GM21737 (cell line): ENCODE measurements around the gene CLDN1.
A peak's percentile ranks its signal among the peaks of the same experiment; 100 is the strongest.

Experiments
- ATAC-seq: cut with Tn5 transposase; IDR thresholded peaks from one replicate; pipeline ENCODE4 v1.9.1; 2021; ENCODE audit warnings: mild to moderate bottlenecking, moderate library complexity; ENCODE audit not compliant: unreplicated experiment

Gene CLDN1, protein sequence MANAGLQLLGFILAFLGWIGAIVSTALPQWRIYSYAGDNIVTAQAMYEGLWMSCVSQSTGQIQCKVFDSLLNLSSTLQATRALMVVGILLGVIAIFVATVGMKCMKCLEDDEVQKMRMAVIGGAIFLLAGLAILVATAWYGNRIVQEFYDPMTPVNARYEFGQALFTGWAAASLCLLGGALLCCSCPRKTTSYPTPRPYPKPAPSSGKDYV

DNA sequence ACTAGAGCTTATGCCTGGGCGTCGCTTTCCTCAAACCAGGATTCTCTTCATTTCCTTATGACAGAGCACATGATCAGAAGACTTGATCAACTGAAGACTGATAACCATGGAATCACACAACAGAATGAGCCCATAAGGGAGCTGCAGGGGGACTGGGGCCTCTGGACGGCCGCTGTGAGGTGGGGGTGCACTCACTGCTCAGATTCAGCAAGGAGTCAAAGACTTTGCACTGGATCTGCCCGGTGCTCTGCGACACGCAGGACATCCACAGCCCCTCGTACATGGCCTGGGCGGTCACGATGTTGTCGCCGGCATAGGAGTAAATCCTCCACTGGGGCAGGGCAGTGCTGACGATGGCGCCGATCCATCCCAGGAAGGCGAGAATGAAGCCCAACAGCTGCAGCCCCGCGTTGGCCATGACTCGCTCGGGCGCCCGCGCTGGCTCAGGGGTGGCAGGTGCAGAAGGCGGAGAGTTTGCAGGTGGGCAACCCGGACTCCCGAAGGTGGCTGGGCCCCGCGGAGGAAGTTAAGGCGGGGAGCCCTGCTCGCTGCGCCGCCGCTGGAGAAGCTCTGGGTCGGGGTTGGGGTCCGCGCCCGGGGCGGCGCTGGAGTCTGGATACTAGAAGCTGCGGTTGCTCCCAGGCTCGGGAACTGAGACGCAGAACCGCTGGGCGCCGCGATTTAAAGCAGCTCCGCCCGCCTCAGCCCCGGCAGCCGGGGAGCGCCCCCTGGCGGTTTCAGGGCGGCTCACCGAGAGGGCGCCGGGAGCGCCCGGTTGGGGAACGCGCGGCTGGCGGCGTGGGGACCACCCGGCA is at the start of gene CLDN1:
CLDN1 (minus strand) TSS at position 658 of the 815 bp plus-strand sequence; CDS start at position 418, 240 bp downstream.
- ATAC-seq: peak; percentile 88

DNA sequence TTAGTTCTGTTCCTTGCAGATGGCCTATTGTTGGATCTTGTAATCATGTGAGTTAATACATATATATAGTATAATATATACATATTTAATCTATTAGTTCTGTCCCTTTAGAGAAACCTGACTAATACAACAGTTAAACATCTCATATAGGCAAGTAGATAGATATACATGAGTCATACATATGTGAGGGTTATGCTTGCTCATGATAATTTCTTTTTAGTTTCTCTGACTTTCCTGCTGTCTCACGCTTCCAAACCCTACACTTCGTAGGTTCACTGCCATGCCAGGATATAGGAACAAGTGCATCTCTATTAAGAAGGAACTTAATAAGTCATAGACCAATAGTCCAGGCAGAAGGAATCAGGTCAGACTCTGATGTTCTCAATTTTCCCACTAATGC is 48.9 kb upstream of the CLDN1 start:
- ATAC-seq: no peak

DNA sequence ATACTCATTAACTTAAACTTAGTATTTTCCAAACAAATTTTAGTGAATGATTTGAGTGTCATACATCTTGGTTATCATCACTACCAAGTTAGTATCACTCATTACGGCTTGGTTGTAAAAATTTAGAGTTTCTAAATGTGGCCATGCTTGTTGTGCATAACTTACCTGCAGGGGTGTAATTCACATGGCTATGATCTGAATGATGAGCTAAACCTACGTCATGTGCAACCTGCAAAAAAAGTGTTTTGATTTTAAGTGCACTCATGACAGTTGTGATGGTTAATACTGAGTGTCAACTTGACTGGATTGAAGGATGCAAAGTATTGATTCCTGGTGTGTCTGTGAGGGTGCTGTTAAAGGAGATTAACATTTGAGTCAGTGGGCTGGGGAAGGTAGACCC is 48.1 kb upstream of the CLDN1 start:
- ATAC-seq: no peak

DNA sequence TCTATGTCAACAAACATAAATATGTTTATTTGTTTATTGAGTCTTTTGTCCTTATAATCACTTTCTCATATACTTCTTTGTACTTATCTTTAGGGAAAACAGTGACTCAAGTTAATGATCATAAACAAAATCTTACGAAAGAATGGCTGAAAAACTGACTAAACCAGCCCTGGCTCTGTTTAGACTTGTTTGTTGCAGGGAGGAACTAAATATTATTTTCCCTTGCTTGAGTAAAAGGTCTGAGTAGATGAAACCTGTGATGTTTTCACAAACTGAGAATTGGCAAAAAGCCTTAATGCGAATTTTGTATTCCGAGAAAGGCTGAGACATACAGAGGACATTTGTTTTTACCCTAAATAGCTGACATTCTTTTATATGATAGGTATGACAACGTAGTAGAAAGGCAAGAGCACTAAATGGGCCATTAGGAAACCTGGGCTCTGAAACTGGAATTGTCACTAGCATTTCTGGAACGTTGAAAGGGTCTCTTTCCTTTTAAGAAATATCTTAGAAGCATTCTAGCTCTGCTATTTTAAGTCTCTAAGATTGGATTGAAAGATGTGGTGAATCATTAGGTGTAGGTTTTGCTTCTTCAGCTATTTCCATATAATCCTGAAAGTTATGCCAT is 47.5 kb upstream of the CLDN1 start:
- no peak for ATAC-seq

DNA sequence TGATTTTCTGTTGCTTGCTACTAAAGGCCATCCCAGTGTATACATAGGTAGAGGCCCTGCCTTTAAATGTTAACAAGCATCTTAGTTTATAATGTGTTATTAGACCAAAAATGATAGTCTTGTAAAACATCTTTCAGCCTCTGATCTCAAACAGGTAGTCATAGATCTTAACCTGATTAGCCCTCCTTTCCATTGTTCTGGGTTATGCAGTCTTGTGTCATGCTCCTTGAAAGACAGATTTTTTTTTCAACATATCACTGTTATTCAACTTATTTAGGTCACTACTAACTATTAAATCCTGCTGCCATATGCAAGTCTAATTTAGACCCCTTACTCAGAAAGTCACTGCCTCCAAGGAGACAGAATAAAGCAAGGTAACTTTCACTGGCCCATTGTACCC is 46.6 kb upstream of the CLDN1 start:
- ATAC-seq: no peak

DNA sequence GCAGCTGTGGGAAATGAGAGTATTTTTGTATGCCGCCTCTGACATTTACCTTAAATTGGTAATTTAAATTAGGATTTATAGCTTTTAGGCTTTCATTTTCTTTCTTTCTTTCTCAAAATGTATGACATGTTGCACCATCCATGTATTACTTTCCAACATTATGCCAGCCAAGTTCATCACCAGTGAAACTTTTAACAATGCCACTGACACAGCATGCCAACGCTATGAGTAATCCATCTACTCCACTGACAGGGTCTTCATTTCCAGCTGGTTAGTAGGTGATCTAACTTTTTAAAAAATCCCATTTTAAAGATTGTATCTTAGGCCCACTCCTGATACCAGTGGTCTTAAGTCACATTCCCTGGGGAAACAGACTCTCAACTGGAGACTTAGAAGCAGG is 43.9 kb upstream of the CLDN1 start:
- no peak for ATAC-seq

DNA sequence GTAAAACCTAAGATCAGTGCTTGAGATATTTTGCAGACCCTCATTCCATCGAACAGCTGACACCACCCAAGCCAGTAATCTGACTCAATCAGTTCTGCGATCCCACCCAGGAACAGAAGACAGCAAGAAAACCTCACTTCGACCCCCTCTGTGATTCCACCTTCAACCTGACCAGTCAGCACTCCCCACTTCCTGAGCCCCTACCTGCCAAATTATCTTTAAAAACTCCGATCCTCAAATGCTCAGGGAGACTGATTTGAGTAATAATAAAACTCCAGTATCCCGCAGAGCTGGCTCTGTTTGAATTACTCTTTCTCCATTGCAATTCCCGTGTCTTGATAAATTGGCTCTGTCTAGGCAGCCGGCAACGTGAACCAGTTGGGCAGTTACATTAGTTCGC is 40.0 kb upstream of the CLDN1 start:
- no peak for ATAC-seq

DNA sequence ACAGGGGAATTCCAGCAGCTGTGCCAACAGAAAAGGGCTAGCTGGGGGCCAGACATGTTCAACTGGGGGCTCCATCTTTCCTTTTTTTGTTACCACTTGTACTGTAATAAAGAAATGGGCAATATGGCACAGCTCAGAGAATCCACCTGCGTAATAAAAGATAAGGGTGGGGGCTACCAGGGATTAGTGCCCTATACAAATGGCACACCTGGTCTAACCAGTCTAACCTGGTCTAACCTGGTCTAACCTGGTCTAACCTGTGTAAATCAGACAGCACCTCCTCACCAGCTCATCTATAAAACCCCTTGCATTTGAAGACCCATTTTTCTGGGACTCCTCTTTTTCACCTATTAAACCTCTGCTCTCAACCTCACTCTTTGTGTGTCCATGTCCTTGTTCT is 39.5 kb upstream of the CLDN1 start:
- no peak for ATAC-seq

DNA sequence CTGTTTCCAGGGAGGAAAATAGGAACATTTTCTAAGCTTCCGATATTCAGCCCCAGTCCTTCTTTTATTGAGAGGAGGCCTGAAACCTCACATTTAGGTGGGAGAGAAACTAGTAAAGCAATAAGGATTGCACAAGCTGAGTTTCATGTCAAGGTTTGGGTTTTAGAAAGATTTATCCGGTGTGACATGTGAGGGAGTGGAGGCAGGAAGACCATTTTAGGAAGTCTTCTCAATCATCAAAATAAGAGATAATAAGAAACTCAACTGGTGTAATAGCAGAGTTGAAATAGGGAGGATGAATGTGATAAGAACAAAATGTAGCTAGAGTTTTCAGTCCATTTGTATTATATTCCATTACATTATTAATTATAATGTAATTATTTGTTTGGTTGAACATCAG is 38.0 kb upstream of the CLDN1 start:
- ATAC-seq: no peak

DNA sequence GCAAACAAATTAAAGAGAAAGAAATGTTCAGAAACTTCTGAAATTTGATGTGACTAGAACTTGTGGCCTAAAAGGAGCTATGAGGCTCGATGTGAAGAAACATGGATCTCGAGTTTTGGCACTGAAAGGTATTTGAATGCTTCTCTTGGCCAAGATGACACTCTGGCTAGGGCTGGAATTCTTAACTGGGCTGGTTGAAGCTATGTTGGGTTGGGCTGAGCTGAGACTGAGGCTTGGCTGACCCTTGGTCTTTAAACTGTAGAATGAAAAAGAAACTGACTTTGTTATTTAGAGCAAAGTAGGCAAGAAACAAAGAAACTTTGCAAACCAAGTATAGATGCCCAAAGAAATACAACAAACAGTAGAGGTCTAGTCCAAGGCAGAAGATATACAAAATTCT is 37.6 kb upstream of the CLDN1 start:
- ATAC-seq: no peak

DNA sequence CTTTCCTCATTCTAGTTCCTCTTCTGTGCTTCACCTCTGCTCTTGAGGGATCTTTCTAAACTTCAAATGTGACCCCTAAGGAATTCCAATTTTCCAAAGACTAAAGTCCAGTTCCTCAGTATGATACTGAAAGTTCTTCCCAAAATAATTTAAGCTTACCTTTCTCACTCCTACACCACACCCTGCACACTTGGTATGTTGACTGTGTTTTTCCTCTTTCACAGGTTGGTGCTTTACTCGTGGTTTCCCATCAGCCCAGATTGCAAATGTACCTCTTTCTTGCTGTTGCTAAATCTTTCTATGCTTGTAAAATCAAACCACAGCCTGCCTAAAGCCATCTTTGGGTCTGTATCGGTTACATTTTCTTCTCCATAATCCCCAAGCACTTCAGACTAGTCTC is 35.2 kb upstream of the CLDN1 start:
- no peak for ATAC-seq

DNA sequence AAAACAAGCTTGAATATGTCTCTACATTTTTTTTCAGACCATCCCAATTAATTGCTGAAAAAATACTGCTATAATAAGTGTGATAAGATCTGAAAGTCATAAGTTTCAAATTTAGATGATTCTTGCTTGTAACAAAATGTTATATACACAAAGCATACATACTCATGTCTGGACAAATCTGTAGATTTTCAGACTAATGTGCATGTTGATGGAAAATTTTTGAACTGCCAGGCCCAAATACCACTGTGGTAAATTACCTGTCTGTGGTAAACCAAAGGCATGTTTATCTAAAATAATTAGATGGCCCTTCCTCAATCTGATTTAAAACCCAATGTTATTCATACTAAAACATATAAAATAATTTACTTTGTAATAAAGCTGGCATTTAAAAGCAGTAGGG is 34.0 kb upstream of the CLDN1 start:
- ATAC-seq: no peak

DNA sequence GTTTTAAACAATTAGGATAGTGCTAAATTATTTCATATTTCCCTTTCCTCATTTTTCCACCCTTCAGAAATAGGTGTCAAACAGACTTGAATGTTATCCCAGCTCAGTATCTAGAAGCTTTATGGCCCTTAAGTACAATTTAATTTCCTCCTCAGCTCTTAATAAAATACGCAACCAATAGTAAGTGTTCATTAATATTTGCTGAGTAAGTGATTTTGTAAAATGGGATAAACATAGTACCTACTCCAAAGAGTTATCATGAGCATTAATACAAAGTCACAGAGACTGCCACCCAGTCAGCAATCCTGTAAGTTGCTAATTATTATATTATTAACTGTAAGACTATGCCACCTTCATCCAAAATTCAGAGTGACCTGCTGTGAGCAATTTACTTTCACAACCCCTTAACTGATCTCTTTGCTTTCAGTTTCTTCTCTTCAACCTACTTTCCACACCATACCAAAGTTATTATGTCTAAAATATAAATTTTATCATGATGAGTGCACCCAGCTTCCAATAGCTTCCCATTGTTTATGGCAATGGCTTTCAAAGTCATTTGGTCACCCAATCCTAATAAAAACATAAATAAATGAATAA is 30.7 kb upstream of the CLDN1 start:
- ATAC-seq: no peak

DNA sequence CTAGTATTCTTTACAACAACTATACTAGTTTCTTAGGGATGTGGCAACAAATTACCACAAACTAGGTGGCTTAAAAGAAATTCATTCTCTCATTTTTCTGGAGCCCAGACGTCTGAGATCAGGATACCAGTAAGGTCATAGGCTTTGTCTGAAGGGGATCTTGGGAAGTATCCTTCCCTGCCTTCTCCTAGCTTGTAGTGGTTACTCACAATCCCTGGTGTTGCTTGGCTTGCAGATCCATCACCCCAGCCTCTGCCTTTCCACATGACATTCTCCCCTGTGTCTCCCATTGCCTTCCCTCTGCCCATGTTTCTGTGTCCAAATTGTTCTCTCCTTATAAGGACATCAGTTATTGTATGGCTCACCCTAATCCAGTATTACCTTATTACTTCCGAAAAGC is 24.3 kb upstream of the CLDN1 start:
- ATAC-seq: no peak

DNA sequence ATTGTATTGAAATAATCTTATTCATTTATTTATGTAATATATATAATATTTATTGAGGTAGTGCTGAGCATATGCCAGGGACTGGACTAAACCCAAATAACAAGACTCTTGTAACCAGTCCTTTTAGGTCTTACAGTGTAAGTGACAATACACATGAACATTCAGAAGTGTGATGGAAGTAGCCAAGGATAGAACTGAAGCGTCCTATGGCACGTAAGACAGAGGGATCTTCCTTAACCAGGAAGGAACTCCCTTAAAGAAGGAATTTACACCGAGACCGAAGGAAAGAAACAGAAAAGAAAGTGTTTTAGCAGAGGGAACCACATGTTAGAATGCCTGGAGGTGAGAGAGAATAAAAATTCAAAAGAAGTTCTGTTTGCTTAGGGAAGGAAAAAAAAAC is 23.6 kb upstream of the CLDN1 start:
- no peak for ATAC-seq

DNA sequence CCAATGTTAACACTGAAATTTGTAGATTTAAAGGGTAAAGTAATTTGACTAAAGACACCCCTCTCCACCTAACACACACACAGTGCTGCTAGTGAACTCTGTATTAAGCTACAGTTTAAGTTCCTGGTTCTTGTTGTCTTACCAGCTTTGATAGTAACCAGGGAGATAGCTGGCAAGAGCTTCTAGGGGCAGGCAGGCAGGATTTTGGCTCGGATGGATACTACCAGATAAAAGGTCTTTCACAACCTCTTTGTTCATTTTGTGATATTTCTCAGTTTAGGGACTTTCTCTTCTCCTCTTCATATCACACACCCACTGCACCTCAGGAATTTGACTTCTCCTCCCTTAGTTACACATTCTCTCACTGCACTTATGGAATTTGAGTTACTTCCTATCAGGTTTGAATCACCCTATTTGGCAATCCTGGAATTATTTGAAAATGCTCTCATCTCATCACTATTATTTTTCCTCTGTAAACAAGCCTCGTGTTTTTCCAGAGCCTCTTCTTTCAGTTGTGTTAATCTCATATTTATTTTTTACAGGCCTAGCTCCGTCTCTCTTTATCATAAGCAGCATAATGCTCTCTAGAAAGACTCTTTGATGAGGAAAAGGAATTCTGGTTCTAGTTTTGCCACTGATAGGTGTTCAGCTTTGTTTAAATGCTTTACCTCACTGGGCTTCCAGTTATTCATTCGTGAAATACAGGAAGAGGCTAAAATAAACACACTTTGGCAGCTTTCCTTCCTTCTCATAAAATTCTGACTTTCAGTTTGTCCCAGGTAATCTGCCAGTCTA is 23.0 kb upstream of the CLDN1 start:
- ATAC-seq: no peak

DNA sequence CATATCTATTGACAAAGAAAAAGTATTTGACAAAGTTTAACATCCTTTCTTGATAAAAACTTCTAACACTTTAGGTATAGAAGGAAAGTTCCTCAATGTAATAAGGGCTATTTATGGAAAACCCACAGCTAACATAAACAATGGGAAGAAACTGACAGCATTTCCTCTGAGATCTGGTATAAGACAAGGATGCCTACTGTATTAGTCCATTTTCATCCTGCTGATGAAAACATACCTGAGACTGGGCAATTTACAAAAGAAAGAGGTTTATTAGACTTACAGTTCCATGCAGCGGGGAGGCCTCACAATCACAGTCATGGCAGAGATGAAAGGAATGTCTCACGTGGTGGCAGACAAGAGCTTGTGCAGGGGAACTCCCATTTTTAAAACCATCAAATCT is 17.8 kb upstream of the CLDN1 start:
- ATAC-seq: no peak

DNA sequence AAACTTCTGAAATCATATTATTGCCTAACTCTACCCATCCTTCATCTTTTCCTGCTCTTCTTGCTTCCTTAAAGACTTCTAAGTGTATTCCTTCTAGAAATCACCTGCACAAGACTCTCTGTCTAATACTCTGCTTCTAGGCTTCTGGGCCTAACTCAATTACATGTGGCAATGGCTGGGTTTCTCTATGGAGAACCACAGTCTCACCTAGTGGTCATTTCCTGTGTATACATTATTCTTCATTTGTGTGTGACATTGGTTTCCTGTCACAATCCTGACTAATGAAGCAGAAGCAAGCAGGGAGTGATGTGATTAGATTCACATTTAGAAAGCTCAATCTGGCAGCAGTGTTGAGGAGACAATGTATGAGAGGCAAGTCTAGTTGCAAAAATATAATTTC is 16.9 kb upstream of the CLDN1 start:
- ATAC-seq: no peak

DNA sequence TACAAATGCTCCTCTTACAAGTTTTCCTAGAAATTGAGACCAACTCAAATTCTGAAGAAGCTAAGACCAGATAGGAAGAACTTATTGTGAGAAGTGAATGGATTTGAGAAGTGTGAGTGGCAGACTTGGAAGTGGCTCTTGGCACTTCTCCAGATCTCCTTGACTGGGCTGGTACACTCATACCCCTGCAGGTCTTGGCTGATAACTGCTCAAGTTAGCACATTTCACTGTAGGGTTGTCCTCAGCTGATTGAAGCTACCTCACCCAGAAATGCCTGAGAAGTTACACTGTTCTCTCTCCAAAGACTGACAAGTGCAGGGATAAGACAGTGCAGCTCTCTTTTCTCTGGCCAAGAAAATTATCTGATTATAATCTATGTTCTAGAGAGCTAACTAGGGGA is 16.5 kb upstream of the CLDN1 start:
- ATAC-seq: no peak

DNA sequence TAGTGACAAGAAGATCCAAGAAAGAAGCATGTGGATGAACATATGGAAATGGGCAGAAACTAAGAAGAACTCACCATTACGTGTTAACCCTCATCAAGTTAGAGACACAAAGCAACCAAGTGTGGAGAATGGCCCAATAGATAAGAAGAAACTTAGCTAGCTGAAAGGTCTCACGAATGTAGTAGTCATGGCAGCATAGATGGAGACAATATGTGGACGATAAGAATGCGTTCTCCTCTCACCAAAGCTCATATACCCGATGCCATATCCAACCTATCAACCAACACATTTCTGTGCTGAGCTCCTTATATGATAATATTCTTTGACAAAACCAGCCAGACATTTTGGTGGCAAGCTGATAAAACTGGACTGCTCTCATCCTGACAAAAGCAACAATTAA is 15.1 kb upstream of the CLDN1 start:
- no peak for ATAC-seq
